ENCODE data around the gene ING2.

DNA sequence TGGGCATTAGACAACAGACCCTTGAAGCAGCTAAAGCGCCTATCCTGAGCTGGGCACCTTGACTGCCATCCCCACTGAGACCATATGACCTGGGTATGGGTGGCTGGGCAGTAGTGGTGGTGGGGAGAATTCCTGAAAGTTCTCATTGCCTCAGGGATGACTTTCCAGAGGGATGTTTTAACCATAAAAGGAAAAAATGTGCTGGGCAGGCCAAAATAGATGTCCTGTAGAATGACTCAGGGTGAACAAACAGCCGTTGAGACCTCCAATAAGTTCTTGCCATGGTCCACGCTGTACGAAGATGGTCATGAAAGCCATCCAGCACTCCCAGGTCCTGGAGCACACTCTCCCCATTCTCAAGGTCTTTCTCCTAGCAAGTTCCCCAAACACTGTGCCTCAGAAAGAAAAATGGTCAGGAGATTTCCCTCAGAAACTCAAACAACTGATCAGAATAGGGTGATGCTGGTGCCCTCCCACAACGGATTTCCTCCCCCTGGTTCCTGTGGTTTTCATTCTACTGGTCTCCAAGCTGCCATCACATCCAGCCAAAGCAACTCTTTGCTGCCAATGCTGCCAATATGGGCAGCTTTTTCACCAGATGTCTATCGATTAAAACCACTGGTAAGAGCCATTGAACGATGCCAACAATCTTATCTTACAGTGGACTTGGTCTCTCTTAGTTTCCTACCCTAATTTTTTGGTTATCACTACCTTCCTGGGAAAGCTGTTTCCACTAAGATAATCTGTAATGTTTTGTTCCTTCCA, 49.2 kb upstream of the ING2 start:
- TF ChIP-seq, protein P1, sequence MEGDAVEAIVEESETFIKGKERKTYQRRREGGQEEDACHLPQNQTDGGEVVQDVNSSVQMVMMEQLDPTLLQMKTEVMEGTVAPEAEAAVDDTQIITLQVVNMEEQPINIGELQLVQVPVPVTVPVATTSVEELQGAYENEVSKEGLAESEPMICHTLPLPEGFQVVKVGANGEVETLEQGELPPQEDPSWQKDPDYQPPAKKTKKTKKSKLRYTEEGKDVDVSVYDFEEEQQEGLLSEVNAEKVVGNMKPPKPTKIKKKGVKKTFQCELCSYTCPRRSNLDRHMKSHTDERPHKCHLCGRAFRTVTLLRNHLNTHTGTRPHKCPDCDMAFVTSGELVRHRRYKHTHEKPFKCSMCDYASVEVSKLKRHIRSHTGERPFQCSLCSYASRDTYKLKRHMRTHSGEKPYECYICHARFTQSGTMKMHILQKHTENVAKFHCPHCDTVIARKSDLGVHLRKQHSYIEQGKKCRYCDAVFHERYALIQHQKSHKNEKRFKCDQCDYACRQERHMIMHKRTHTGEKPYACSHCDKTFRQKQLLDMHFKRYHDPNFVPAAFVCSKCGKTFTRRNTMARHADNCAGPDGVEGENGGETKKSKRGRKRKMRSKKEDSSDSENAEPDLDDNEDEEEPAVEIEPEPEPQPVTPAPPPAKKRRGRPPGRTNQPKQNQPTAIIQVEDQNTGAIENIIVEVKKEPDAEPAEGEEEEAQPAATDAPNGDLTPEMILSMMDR (IDR thresholded peaks at IDR 0.05; ENCODE audit: control extremely low read depth in 1 of 3, insufficient read depth in 1 of 3, low read depth in 1 of 3, low read length in 3 of 3), result no peak
- TF ChIP-seq GTF2F1 (IDR thresholded peaks at IDR 0.05; ENCODE audit: borderline replicate concordance, low read depth, low read length), result no peak
- TF ChIP-seq RFX5 (IDR thresholded peaks at IDR 0.05; ENCODE audit: borderline replicate concordance, low read depth, low read length), result no peak

All from H1 (cell line).